GM12878 (cell line): ENCODE results near the gene CCL25. TPM values are rescaled to one million over a fixed set of nuclear protein-coding genes. Genes with fewer than 3 reads are reported as not detected.

Experiments used
- ATAC-seq: fragments of 200-7000 bp; cut with Tn5 transposase; 3 replicates; pipeline ENCODE4 v1.9.1; 2020; ENCODE audit warnings: mild to moderate bottlenecking, moderate library complexity
- BruUV-seq: library from RNA; stranded (reverse); fragments of 400-500 nt; replicated peaks from 2 replicates; lab custom pipeline; 2021; lab: Mats Ljungman, UMichigan
- CTCF ChIA-PET: fragments of 300-600 bp; sonication (Branson Sonifier 250); formaldehyde crosslinking; extraction: SDS; loops from one replicate; lab custom pipeline; 2021; ENCODE audit warnings: inconsistent platforms; lab: Yijun Ruan, JAX
- POLR2A ChIA-PET: fragments of 350-600 bp; formaldehyde crosslinking; extraction: SDS; loops from one replicate; lab custom pipeline; 2021; ENCODE audit warnings: inconsistent platforms; lab: Charles Lee
- RAD21 ChIA-PET: fragments of 300-600 bp; sonication (Branson Sonifier 250); formaldehyde crosslinking; loops from one replicate; lab custom pipeline; 2023; ENCODE audit warnings: antibody characterized with exemption; ENCODE audit not compliant: unreplicated experiment; lab: Charles Lee
- SMC1A ChIA-PET: fragments of 300-600 bp; sonication (Branson Sonifier 250); formaldehyde crosslinking; loops from one replicate; lab custom pipeline; 2023; ENCODE audit not compliant: unreplicated experiment, uncharacterized antibody; lab: Charles Lee
- DNase-seq: peaks from one replicate; pipeline ENCODE4 v3.0.0-alpha.2; 2011; ENCODE audit warnings: low read depth, low spot score
- FAIRE-seq: peaks from 3 replicates; lab custom pipeline; 2011; peaks lifted over from hg19 to GRCh38; lab: Jason Lieb, UNC
- H2AFZ ChIP-seq: 2 replicates; pipeline ENCODE4 v1.6.0; 2011; ENCODE audit warnings: low read depth, low read length, control low read depth; ENCODE audit not compliant: control insufficient read depth
- H3K27ac ChIP-seq: 2 replicates; pipeline ENCODE4 v1.5.1; 2011; ENCODE audit warnings: control low read depth; ENCODE audit not compliant: control insufficient read depth, insufficient read depth
- H3K27me3 ChIP-seq, 2 experiments: replicated peaks in 1 of 2; 2 replicates each; pipeline versions ENCODE4 v1.6.0 to v1.6.1; 2011; ENCODE audit warnings: low read length in 1 of 2; ENCODE audit not compliant: control insufficient read depth in 2 of 2, insufficient read depth in 2 of 2
- H3K36me3 ChIP-seq, 2 experiments: 2 replicates each; pipeline ENCODE4 v1.5.1; 2011; ENCODE audit warnings: low read length in 1 of 2; ENCODE audit not compliant: control insufficient read depth in 2 of 2, insufficient read depth in 2 of 2
- H3K4me1 ChIP-seq: 2 replicates; pipeline ENCODE4 v1.6.1; 2011; ENCODE audit warnings: mild to moderate bottlenecking, low read length, moderate library complexity, mixed read lengths; ENCODE audit not compliant: control insufficient read depth, insufficient read depth
- H3K4me2 ChIP-seq: 2 replicates; pipeline ENCODE4 v1.6.0; 2011; ENCODE audit warnings: control low read depth; ENCODE audit not compliant: control insufficient read depth, insufficient read depth
- H3K4me3 ChIP-seq: fragments of 200-600 bp; sonication (generic); 2 replicates; pipeline ENCODE4 v1.5.1; 2016
- H3K79me2 ChIP-seq: 2 replicates; pipeline ENCODE4 v1.6.0; 2011; ENCODE audit warnings: low read length; ENCODE audit not compliant: control insufficient read depth, insufficient read depth
- H3K9ac ChIP-seq: 2 replicates; pipeline ENCODE4 v1.8.0; 2011; ENCODE audit warnings: low read length, control low read depth, mixed read lengths; ENCODE audit not compliant: control insufficient read depth, insufficient read depth
- H3K9me3 ChIP-seq: replicated peaks from 3 replicates; pipeline ENCODE4 v1.5.1; 2011; ENCODE audit warnings: mild to moderate bottlenecking, low read length; ENCODE audit not compliant: control insufficient read depth, insufficient read depth
- H4K20me1 ChIP-seq: 2 replicates; pipeline ENCODE4 v1.6.0; 2011; ENCODE audit not compliant: control insufficient read depth, insufficient read depth
- ATF7 ChIP-seq: fragments of 450-650 bp; IDR thresholded peaks from 2 replicates; pipeline ENCODE4 v1.6.1; 2016; ENCODE audit warnings: low read depth, mild to moderate bottlenecking
- BACH1 ChIP-seq: fragments of 450-650 bp; IDR thresholded peaks from 2 replicates; pipeline ENCODE4 v1.6.1; 2017; ENCODE audit warnings: mild to moderate bottlenecking, borderline replicate concordance
- EED ChIP-seq: sonication (generic); IDR thresholded peaks from 2 replicates; pipeline ENCODE4 v1.6.1; 2016; ENCODE audit warnings: antibody characterized with exemption, low read depth
- EGR1 ChIP-seq, 2 experiments: IDR thresholded peaks; 1 replicate in 1 of 2; 2 replicates in 1 of 2; pipeline ENCODE4 v1.6.1; 2011 to 2012; ENCODE audit warnings: low read depth in 2 of 2, low read length in 2 of 2, borderline replicate concordance in 1 of 2, mild to moderate bottlenecking in 1 of 2, moderate library complexity in 1 of 2
- HDAC2 ChIP-seq: fragments of 200-600 bp; sonication (generic); IDR thresholded peaks from 2 replicates; pipeline ENCODE4 v1.6.1; 2017
- JUND ChIP-seq: IDR thresholded peaks from 2 replicates; pipeline ENCODE4 v1.6.1; 2012; ENCODE audit warnings: low read depth, mild to moderate bottlenecking, low read length, improper control_type of control experiment, moderate library complexity
- POLR2AphosphoS2 ChIP-seq: IDR thresholded peaks from 2 replicates; pipeline ENCODE4 v1.6.1; 2011; ENCODE audit warnings: low read depth, mild to moderate bottlenecking, low read length, improper control_type of control experiment, moderate library complexity
- SIN3A ChIP-seq: IDR thresholded peaks from 2 replicates; pipeline ENCODE4 v1.6.1; 2012; ENCODE audit warnings: low read depth, low read length, improper control_type of control experiment
- SMAD1 ChIP-seq: fragments of 450-650 bp; IDR thresholded peaks from 2 replicates; pipeline ENCODE4 v1.6.1; 2018; ENCODE audit warnings: mild to moderate bottlenecking, low read depth; ENCODE audit not compliant: partially characterized antibody
- SPI1 ChIP-seq: IDR thresholded peaks from 2 replicates; pipeline ENCODE4 v1.6.1; 2011; ENCODE audit warnings: low read depth, mild to moderate bottlenecking, low read length, moderate library complexity, borderline replicate concordance; ENCODE audit not compliant: insufficient read depth
- SREBF1 ChIP-seq: IDR thresholded peaks from 2 replicates; pipeline ENCODE4 v1.6.1; 2012; ENCODE audit warnings: mild to moderate bottlenecking, low read length
- STAT3 ChIP-seq: IDR thresholded peaks from 2 replicates; pipeline ENCODE4 v1.6.1; 2011; ENCODE audit warnings: low read depth, low read length, improper control_type of control experiment
- ZNF24 ChIP-seq: fragments of 450-650 bp; IDR thresholded peaks from 2 replicates; pipeline ENCODE4 v1.6.1; 2017; ENCODE audit warnings: antibody characterized with exemption, mild to moderate bottlenecking
- ZNF274 ChIP-seq: IDR thresholded peaks from one replicate; pipeline ENCODE4 v1.8.0; 2011; ENCODE audit not compliant: insufficient read length, insufficient read depth
- WGBS: methylation state at CpG from one replicate; pipeline ENCODE4 v1.1.6; 2016; ENCODE audit warnings: low lambda C conversion rate; ENCODE audit not compliant: insufficient replicate concordance, insufficient coverage; ENCODE audit errors: missing lambda C conversion rate; 5-methylcytosine and 5-hydroxymethylcytosine counted together
- in situ Hi-C: fragments of 300-500 bp; cut with MboI; formaldehyde crosslinking; loops from 9 replicates; pipeline ENCODE4 v1.14.3; 2018; ENCODE audit warnings: mixed read lengths
- intact Hi-C: fragments of 100-400 bp; cut with micrococcal nuclease; formaldehyde crosslinking; loops from one replicate; pipeline ENCODE4 v1.14.2; 2022; ENCODE audit not compliant: unreplicated experiment
- polyA plus RNA-seq, 11 experiments: library from polyadenylated mRNA; depleted of rRNA in 4 of 11; unstranded in 6 of 11; stranded (reverse) in 5 of 11; fragments of >200 nt; fragmentation: Nextera tagmentation in 4 of 11; fragmentation: Illumina TruSeq in 1 of 11; extraction: Ambion mirVana in 4 of 11; extraction: Trizol in 1 of 11; gene quantifications; 1 replicate in 1 of 11; 2 replicates in 10 of 11; pipeline versions ENCODE4 v1.2.1 to v1.2.3, GENCODE V29; 2011 to 2016; ENCODE audit warnings: inconsistent platforms in 2 of 11, missing spikeins in 2 of 11, low read depth in 1 of 11
- total RNA-seq, 4 experiments: library from RNA; depleted of rRNA in 3 of 4; stranded (reverse); fragments of >200 nt in 3 of 4; fragmentation: Illumina TruSeq in 1 of 4; extraction: Trizol in 1 of 4; gene quantifications; 2 replicates each; pipeline versions ENCODE4 v1.2.1 to v1.2.3, GENCODE V29; 2013 to 2021
- TF ChIP-seq, protein P1 (sequence below): fragments of 450-650 bp; IDR thresholded peaks from 2 replicates; pipeline ENCODE4 v1.6.1; 2018; ENCODE audit warnings: borderline replicate concordance, mild to moderate bottlenecking; ENCODE audit not compliant: partially characterized antibody
- TF ChIP-seq, protein P2 (sequence below): fragments of 450-650 bp; formaldehyde crosslinking; IDR thresholded peaks from 2 replicates; pipeline ENCODE4 v1.4.0; 2020; ENCODE audit warnings: mild to moderate bottlenecking, moderate library complexity

CCL25 gene
- total and polyA plus RNA-seq, 10 of the 15 experiments (the other 5 are each of a cell fraction or from before 2014, with no cell fraction given), result 0.53 to 12.0 (median 8.3) TPM

DNA sequence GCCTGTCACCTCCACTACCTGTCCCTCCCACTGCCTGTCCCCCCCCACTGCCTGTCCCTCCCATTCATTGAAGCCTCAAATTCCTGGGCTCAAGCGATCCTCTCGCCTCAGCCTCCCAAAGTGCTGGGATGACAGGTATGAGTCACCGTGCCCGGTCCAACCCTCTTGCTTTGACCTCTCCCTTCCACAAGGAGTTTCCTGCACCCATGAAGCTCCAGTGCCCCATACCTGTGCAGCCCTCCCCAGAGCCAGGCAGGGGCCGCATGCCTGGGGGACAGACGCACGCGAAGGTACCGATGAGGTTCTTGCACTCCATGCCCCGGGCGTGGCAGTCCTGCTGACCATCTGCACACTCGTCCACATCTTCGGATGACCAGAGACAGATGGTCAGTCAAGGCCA is 34.3 kb downstream of the CCL25 start:
- CTCF ChIA-PET, result no interaction called here
- no TSS peak for BruUV-seq
- Histone ChIP-seq H3K4me2 (no peak overlapping the region), H3K79me2 (no peaks in the 10 kb centered on the region), H2AFZ (no peak overlapping the region), H3K9me3 (no peaks in the 10 kb centered on the region; the same call in 1 of the 3 replicates), H3K4me3 (no peak overlapping the region), H3K27me3 (no peaks in the 10 kb centered on the region), H3K4me1 (no peaks in the 10 kb centered on the region), H3K36me3 (no peaks in the 10 kb centered on the region), H3K27ac (no peak overlapping the region), H4K20me1 (no peaks in the 10 kb centered on the region), H3K9ac (no peak overlapping the region)
- SMC1A ChIA-PET, result no interaction called here
- RAD21 ChIA-PET, result no interaction called here
- POLR2A ChIA-PET, result interaction anchor here (0.5 kb wide), 1 partner anchor 66 kb away, joined by 3 read pairs; no protein-coding TSS in a partner anchor
- 65% methylated on average over 11 of the region's 13 CpGs for WGBS
- FAIRE-seq, result no peak
- no peak for DNase-seq
- in situ Hi-C loops (no loop called here), intact Hi-C loops (no loop called here)
- no peak for ATAC-seq
- TF ChIP-seq SPI1 (no peak), ATF7 (no peak), BACH1 (no peak), JUND (no peak), ZNF24 (no peak), EED (no peak), SMAD1 (no peak), ZNF274 (no peak), EGR1 (IDR thresholded peaks at IDR 0.05; ENCODE audit: borderline replicate concordance in 1 of 2, low read depth in 2 of 2, low read length in 2 of 2) (no peak), STAT3 (no peak), POLR2AphosphoS2 (no peak), SIN3A (no peak), SREBF1 (no peak), HDAC2 (no peak)
- TF ChIP-seq, protein P1, sequence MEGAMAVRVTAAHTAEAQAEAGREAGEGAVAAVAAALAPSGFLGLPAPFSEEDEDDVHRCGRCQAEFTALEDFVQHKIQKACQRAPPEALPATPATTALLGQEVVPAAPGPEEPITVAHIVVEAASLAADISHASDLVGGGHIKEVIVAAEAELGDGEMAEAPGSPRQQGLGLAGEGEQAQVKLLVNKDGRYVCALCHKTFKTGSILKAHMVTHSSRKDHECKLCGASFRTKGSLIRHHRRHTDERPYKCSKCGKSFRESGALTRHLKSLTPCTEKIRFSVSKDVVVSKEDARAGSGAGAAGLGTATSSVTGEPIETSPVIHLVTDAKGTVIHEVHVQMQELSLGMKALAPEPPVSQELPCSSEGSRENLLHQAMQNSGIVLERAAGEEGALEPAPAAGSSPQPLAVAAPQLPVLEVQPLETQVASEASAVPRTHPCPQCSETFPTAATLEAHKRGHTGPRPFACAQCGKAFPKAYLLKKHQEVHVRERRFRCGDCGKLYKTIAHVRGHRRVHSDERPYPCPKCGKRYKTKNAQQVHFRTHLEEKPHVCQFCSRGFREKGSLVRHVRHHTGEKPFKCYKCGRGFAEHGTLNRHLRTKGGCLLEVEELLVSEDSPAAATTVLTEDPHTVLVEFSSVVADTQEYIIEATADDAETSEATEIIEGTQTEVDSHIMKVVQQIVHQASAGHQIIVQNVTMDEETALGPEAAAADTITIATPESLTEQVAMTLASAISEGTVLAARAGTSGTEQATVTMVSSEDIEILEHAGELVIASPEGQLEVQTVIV, result no peak
- TF ChIP-seq, protein P2, sequence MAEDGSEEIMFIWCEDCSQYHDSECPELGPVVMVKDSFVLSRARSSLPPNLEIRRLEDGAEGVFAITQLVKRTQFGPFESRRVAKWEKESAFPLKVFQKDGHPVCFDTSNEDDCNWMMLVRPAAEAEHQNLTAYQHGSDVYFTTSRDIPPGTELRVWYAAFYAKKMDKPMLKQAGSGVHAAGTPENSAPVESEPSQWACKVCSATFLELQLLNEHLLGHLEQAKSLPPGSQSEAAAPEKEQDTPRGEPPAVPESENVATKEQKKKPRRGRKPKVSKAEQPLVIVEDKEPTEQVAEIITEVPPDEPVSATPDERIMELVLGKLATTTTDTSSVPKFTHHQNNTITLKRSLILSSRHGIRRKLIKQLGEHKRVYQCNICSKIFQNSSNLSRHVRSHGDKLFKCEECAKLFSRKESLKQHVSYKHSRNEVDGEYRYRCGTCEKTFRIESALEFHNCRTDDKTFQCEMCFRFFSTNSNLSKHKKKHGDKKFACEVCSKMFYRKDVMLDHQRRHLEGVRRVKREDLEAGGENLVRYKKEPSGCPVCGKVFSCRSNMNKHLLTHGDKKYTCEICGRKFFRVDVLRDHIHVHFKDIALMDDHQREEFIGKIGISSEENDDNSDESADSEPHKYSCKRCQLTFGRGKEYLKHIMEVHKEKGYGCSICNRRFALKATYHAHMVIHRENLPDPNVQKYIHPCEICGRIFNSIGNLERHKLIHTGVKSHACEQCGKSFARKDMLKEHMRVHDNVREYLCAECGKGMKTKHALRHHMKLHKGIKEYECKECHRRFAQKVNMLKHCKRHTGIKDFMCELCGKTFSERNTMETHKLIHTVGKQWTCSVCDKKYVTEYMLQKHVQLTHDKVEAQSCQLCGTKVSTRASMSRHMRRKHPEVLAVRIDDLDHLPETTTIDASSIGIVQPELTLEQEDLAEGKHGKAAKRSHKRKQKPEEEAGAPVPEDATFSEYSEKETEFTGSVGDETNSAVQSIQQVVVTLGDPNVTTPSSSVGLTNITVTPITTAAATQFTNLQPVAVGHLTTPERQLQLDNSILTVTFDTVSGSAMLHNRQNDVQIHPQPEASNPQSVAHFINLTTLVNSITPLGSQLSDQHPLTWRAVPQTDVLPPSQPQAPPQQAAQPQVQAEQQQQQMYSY (CRISPR knock-in tag), result no peak
